HCT116 (cell line): Measurements from ENCODE around the gene EEPD1. TPM values are rescaled to one million over a fixed set of nuclear protein-coding genes. Genes with fewer than 3 reads are reported as not detected.

Source experiments
- ATAC-seq: fragments of 200-7000 bp; cut with Tn5 transposase; 2 replicates; pipeline ENCODE4 v1.9.1; 2020; ENCODE audit warnings: mild to moderate bottlenecking, moderate library complexity
- BruUV-seq: library from RNA; stranded (reverse); fragments of 400-500 nt; replicated peaks from 2 replicates; lab custom pipeline; 2021; lab: Mats Ljungman, UMichigan
- CTCF ChIA-PET: fragments of 300-600 bp; sonication (Branson Sonifier 250); formaldehyde crosslinking; loops from one replicate; lab custom pipeline; 2021; ENCODE audit warnings: antibody characterized with exemption; lab: Charles Lee
- POLR2A ChIA-PET: fragments of 300-600, 350-600 bp; sonication (Branson Sonifier 250); formaldehyde crosslinking; loops from one replicate; lab custom pipeline; 2021; ENCODE audit warnings: antibody characterized with exemption; lab: Charles Lee
- RAD21 ChIA-PET, 2 experiments: fragments of 300-600 bp; sonication (Branson Sonifier 250); formaldehyde crosslinking; loops; one replicate each; lab custom pipeline; 2023; ENCODE audit warnings: low total read pairs in 2 of 2; ENCODE audit not compliant: uncharacterized antibody in 2 of 2, unreplicated experiment in 2 of 2, low non-redundant PET in 1 of 2; lab: Charles Lee
- DNase-seq: peaks from one replicate; pipeline ENCODE4 v3.0.0-alpha.2; 2010; ENCODE audit warnings: low read depth, low spot score
- H2AFZ ChIP-seq: fragments of 200-600 bp; shearing (Covaris generic), sonication (generic); 2 replicates; pipeline ENCODE4 v1.6.1; 2017; ENCODE audit warnings: low read depth, mixed run types, mixed read lengths, antibody characterized with exemption, low read length; ENCODE audit not compliant: poor library complexity, severe bottlenecking
- H3K27ac ChIP-seq: 2 replicates; pipeline ENCODE4 v1.5.1; 2012; ENCODE audit warnings: low read depth, low read length
- H3K27me3 ChIP-seq: fragments of 200-600 bp; sonication (generic); 2 replicates; pipeline ENCODE4 v1.6.1; 2016; ENCODE audit warnings: mixed run types, low read length, mixed read lengths; ENCODE audit not compliant: insufficient read depth
- H3K36me3 ChIP-seq, 2 experiments: fragments of 200-500 bp in 1 of 2; fragments of 200-600 bp in 1 of 2; sonication (Bioruptor generic) in 1 of 2; sonication (generic) in 1 of 2; 2 replicates each; pipeline versions ENCODE4 v1.5.1 to v1.6.1; 2014 to 2016; ENCODE audit warnings: low read length in 2 of 2, inconsistent platforms in 1 of 2, mixed read lengths in 1 of 2, mixed run types in 1 of 2; ENCODE audit not compliant: insufficient read depth in 2 of 2, control insufficient read depth in 1 of 2
- H3K4me1 ChIP-seq, 2 experiments: fragments of 200-600 bp in 1 of 2; sonication (generic) in 1 of 2; 2 replicates each; pipeline versions ENCODE4 v1.5.1 to v1.6.1; 2012 to 2017; ENCODE audit warnings: low read length in 2 of 2, inconsistent platforms in 1 of 2, mild to moderate bottlenecking in 1 of 2, mixed read lengths in 1 of 2, mixed run types in 1 of 2, moderate library complexity in 1 of 2; ENCODE audit not compliant: insufficient read depth in 2 of 2, control insufficient read depth in 1 of 2
- H3K4me2 ChIP-seq: fragments of 200-600 bp; sonication (generic); 2 replicates; pipeline ENCODE4 v1.6.1; 2017; ENCODE audit warnings: mixed run types, low read length, mixed read lengths
- H3K4me3 ChIP-seq, 2 experiments: fragments of 200-600 bp in 1 of 2; sonication (generic) in 1 of 2; replicated peaks in 1 of 2; 2 replicates each; pipeline ENCODE4 v1.5.1; 2011 to 2016; ENCODE audit warnings: low read length in 2 of 2, control low read depth in 1 of 2, low read depth in 1 of 2, mild to moderate bottlenecking in 1 of 2, mixed read lengths in 1 of 2, mixed run types in 1 of 2
- H3K79me2 ChIP-seq: fragments of 200-600 bp; sonication (generic); 2 replicates; pipeline ENCODE4 v1.6.1; 2017; ENCODE audit warnings: mild to moderate bottlenecking, mixed run types, low read length, moderate library complexity, mixed read lengths; ENCODE audit not compliant: insufficient read depth
- H3K9ac ChIP-seq: fragments of 200-600 bp; sonication (generic); 2 replicates; pipeline ENCODE4 v1.6.1; 2016; ENCODE audit warnings: low read length, mixed read lengths
- H3K9me2 ChIP-seq: fragments of 200-600 bp; sonication (generic), shearing (Covaris generic); 2 replicates; pipeline ENCODE4 v1.6.1; 2017; ENCODE audit warnings: mixed run types, mild to moderate bottlenecking, moderate library complexity; ENCODE audit not compliant: insufficient read depth
- H3K9me3 ChIP-seq, 2 experiments: fragments of 200-500 bp in 1 of 2; fragments of 200-600 bp in 1 of 2; sonication (Bioruptor generic) in 1 of 2; sonication (generic) in 1 of 2; 2 replicates each; pipeline ENCODE4 v1.6.1; 2014 to 2017; ENCODE audit warnings: low read length in 2 of 2, mixed read lengths in 2 of 2, inconsistent platforms in 1 of 2, low read depth in 1 of 2, mild to moderate bottlenecking in 1 of 2, mixed run types in 1 of 2, moderate library complexity in 1 of 2; ENCODE audit not compliant: control insufficient read depth in 1 of 2, insufficient read depth in 1 of 2
- H4K20me1 ChIP-seq: fragments of 200-600 bp; sonication (generic), shearing (Covaris generic); 2 replicates; pipeline ENCODE4 v1.6.1; 2017; ENCODE audit warnings: mixed run types, mild to moderate bottlenecking, moderate library complexity; ENCODE audit not compliant: insufficient read depth
- CBX3 ChIP-seq: IDR thresholded peaks from 2 replicates; pipeline ENCODE4 v1.6.1; 2012; ENCODE audit warnings: low read depth
- CEBPB ChIP-seq: IDR thresholded peaks from 2 replicates; pipeline ENCODE4 v1.6.1; 2012; ENCODE audit warnings: low read depth
- ELF1 ChIP-seq: IDR thresholded peaks from 2 replicates; pipeline ENCODE4 v1.6.1; 2012; ENCODE audit warnings: low read depth, borderline replicate concordance
- EZH2 ChIP-seq: fragments of 200-600 bp; sonication (generic); IDR thresholded peaks from 2 replicates; pipeline ENCODE4 v1.6.1; 2017; ENCODE audit warnings: antibody characterized with exemption, mixed run types
- JUND ChIP-seq: IDR thresholded peaks from 2 replicates; pipeline ENCODE4 v1.6.1; 2012
- POLR2A ChIP-seq: IDR thresholded peaks from 2 replicates; pipeline ENCODE4 v1.7.0; 2011; ENCODE audit warnings: borderline replicate concordance; ENCODE audit not compliant: insufficient read depth, insufficient read length; ENCODE audit errors: extremely low read depth
- POLR2AphosphoS5 ChIP-seq: IDR thresholded peaks from 2 replicates; pipeline ENCODE4 v1.6.1; 2011; ENCODE audit warnings: mild to moderate bottlenecking, low read depth, low read length, moderate library complexity
- RAD21 ChIP-seq: IDR thresholded peaks from 2 replicates; pipeline ENCODE4 v1.6.1; 2012; ENCODE audit warnings: low read depth, mild to moderate bottlenecking
- SIN3A ChIP-seq: IDR thresholded peaks from 2 replicates; pipeline ENCODE4 v1.6.1; 2012; ENCODE audit warnings: low read depth
- SP1 ChIP-seq: IDR thresholded peaks from 2 replicates; pipeline ENCODE4 v1.6.1; 2012; ENCODE audit warnings: low read depth
- SRF ChIP-seq: IDR thresholded peaks from 2 replicates; pipeline ENCODE4 v1.6.1; 2012; ENCODE audit warnings: low read depth
- TCF7L2 ChIP-seq: IDR thresholded peaks from 2 replicates; pipeline ENCODE4 v1.7.0; 2011; ENCODE audit warnings: borderline replicate concordance, inconsistent platforms; ENCODE audit not compliant: insufficient read depth, insufficient read length; ENCODE audit errors: extremely low read depth
- YY1 ChIP-seq: IDR thresholded peaks from 2 replicates; pipeline ENCODE4 v1.6.1; 2011; ENCODE audit warnings: low read length, low read depth, moderate library complexity, mild to moderate bottlenecking; ENCODE audit not compliant: insufficient replicate concordance; ENCODE audit errors: extremely low read depth
- ZFX ChIP-seq: fragments of 450-650 bp; IDR thresholded peaks from 2 replicates; pipeline ENCODE4 v1.6.1; 2017
- intact Hi-C: fragments of 100-400 bp; cut with micrococcal nuclease; formaldehyde crosslinking; loops from 2 replicates; pipeline ENCODE4 v1.10.0; 2022
- total RNA-seq: library from RNA; stranded (reverse); gene quantifications from one replicate; pipeline ENCODE4 v1.2.1, GENCODE V29; 2021; ENCODE audit not compliant: unreplicated experiment
- TF ChIP-seq, protein P1 (sequence below): IDR thresholded peaks from 2 replicates; pipeline ENCODE4 v1.6.1; 2012; ENCODE audit warnings: low read depth
- TF ChIP-seq, protein P2 (sequence below): IDR thresholded peaks from 2 replicates; pipeline ENCODE4 v1.6.1; 2012
- TF ChIP-seq, protein P3 (sequence below): IDR thresholded peaks from 2 replicates; pipeline ENCODE4 v1.6.1; 2011; ENCODE audit warnings: mild to moderate bottlenecking, low read length, moderate library complexity; ENCODE audit not compliant: insufficient replicate concordance; ENCODE audit errors: extremely low read depth
- TF ChIP-seq, protein P4 (sequence below): IDR thresholded peaks from 2 replicates; pipeline ENCODE4 v1.6.1; 2012

EEPD1 gene
- total RNA-seq, 1 experiment from 2014 or later = 4.2 TPM

DNA sequence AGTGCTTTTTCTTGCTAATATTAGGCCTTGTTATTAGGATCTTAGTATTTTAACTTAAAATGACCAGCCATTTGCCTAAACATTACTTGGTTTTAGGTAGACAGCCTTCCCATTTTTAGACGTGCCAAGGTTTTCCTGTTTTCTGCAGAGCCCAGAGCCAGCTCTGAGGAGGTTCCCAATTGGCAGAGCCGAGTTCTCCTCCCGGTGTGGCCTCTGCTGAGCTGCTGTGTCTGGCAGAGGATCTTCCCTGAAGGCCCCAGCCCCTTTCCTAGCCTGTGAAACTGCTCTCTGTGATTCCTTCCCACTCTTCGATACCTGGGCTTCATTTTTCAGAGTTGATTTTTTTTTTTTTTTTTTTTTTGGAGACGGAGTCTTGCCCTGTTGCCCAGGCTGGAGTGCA is 91.4 kb downstream of the EEPD1 start:
- CTCF ChIA-PET = interaction anchor here (0.6 kb wide), 1 partner anchor 299 kb away, joined by 3 read pairs; no protein-coding TSS in a partner anchor
- H3K4me3 ChIP-seq = no peak overlapping the region
- H3K4me1 ChIP-seq = no peaks in the 10 kb centered on the region
- no peaks in the 10 kb centered on the region for H3K9me2 ChIP-seq
- RAD21 ChIA-PET = interaction anchor here in 1 of 2 experiments (0.7 kb wide), 1 partner anchor 197 kb away, joined by 3 read pairs; no protein-coding TSS in a partner anchor
- BruUV-seq = no TSS peak
- DNase-seq (no peak), ATAC-seq (no peak)
- POLR2A ChIA-PET = no interaction called here
- no peaks in the 10 kb centered on the region for H4K20me1 ChIP-seq
- H3K9me3 ChIP-seq = no peaks in the 10 kb centered on the region
- no peak overlapping the region for H3K4me2 ChIP-seq
- H3K36me3 ChIP-seq = no peaks in the 10 kb centered on the region
- H3K9ac ChIP-seq = no peak overlapping the region
- no peak overlapping the region for H3K27ac ChIP-seq
- no peaks in the 10 kb centered on the region for H3K79me2 ChIP-seq
- intact Hi-C loops = no loop called here
- no peak overlapping the region for H2AFZ ChIP-seq
- TF ChIP-seq, protein P1, sequence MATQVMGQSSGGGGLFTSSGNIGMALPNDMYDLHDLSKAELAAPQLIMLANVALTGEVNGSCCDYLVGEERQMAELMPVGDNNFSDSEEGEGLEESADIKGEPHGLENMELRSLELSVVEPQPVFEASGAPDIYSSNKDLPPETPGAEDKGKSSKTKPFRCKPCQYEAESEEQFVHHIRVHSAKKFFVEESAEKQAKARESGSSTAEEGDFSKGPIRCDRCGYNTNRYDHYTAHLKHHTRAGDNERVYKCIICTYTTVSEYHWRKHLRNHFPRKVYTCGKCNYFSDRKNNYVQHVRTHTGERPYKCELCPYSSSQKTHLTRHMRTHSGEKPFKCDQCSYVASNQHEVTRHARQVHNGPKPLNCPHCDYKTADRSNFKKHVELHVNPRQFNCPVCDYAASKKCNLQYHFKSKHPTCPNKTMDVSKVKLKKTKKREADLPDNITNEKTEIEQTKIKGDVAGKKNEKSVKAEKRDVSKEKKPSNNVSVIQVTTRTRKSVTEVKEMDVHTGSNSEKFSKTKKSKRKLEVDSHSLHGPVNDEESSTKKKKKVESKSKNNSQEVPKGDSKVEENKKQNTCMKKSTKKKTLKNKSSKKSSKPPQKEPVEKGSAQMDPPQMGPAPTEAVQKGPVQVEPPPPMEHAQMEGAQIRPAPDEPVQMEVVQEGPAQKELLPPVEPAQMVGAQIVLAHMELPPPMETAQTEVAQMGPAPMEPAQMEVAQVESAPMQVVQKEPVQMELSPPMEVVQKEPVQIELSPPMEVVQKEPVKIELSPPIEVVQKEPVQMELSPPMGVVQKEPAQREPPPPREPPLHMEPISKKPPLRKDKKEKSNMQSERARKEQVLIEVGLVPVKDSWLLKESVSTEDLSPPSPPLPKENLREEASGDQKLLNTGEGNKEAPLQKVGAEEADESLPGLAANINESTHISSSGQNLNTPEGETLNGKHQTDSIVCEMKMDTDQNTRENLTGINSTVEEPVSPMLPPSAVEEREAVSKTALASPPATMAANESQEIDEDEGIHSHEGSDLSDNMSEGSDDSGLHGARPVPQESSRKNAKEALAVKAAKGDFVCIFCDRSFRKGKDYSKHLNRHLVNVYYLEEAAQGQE = no peak
- TF ChIP-seq, protein P2, sequence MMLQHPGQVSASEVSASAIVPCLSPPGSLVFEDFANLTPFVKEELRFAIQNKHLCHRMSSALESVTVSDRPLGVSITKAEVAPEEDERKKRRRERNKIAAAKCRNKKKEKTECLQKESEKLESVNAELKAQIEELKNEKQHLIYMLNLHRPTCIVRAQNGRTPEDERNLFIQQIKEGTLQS = no peak
- TF ChIP-seq JUND = no peak
- no peak for TF ChIP-seq EZH2
- no peak for TF ChIP-seq ELF1
- no peak for TF ChIP-seq TCF7L2
- no peak for TF ChIP-seq POLR2AphosphoS5
- no peak for TF ChIP-seq SIN3A
- TF ChIP-seq, protein P3, sequence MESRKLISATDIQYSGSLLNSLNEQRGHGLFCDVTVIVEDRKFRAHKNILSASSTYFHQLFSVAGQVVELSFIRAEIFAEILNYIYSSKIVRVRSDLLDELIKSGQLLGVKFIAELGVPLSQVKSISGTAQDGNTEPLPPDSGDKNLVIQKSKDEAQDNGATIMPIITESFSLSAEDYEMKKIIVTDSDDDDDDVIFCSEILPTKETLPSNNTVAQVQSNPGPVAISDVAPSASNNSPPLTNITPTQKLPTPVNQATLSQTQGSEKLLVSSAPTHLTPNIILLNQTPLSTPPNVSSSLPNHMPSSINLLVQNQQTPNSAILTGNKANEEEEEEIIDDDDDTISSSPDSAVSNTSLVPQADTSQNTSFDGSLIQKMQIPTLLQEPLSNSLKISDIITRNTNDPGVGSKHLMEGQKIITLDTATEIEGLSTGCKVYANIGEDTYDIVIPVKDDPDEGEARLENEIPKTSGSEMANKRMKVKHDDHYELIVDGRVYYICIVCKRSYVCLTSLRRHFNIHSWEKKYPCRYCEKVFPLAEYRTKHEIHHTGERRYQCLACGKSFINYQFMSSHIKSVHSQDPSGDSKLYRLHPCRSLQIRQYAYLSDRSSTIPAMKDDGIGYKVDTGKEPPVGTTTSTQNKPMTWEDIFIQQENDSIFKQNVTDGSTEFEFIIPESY = no peak
- no peak for TF ChIP-seq CBX3
- TF ChIP-seq POLR2A = no peak
- no peak for TF ChIP-seq CEBPB
- no peak for TF ChIP-seq ZFX
- no peak for TF ChIP-seq SP1
- no peak for TF ChIP-seq RAD21
- TF ChIP-seq YY1 = no peak
- TF ChIP-seq, protein P4, sequence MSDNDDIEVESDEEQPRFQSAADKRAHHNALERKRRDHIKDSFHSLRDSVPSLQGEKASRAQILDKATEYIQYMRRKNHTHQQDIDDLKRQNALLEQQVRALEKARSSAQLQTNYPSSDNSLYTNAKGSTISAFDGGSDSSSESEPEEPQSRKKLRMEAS = no peak
- TF ChIP-seq SRF = no peak
- H3K27me3 ChIP-seq = no peaks in the 10 kb centered on the region
